G401.6 (cell line): ENCODE results near the gene BRD9.
"Not testable (repeated sequence)": the region's sequence is repeated elsewhere in the genome, so short reads cannot be mapped to it uniquely, and the experiment has no call there.

Experiments used
- FAIRE-seq: peaks from 2 replicates; lab custom pipeline; 2012; peaks lifted over from hg19 to GRCh38; lab: Jason Lieb, UNC

Gene BRD9

GRCh38 chr5:922436-923280 lies 30.1 kb upstream of the BRD9 start:
- FAIRE-seq = no peak

- no peak for FAIRE-seq
These were observed 29.1 kb upstream of the BRD9 start for GRCh38 chr5:921456-922435.

- FAIRE-seq = no peak
These were observed 27.7 kb upstream of the BRD9 start for GRCh38 chr5:920321-920720.

- no peak for FAIRE-seq
These were observed 26.9 kb upstream of the BRD9 start for GRCh38 chr5:919356-920000.

- not testable (repeated sequence) for FAIRE-seq
These were observed 26.1 kb upstream of the BRD9 start for GRCh38 chr5:918717-919116.

GRCh38 chr5:916441-917293 lies 24.1 kb upstream of the BRD9 start:
- no peak for FAIRE-seq

GRCh38 chr5:915946-916345 lies 23.3 kb upstream of the BRD9 start:
- no peak for FAIRE-seq

GRCh38 chr5:915346-915745 lies 22.7 kb upstream of the BRD9 start:
- not testable (repeated sequence) for FAIRE-seq

GRCh38 chr5:914612-915011 lies 22.0 kb upstream of the BRD9 start:
- no peak for FAIRE-seq

- no peak for FAIRE-seq
These were observed 21.6 kb upstream of the BRD9 start for GRCh38 chr5:914174-914573.

- FAIRE-seq = no peak
These were observed 19.9 kb upstream of the BRD9 start for GRCh38 chr5:912280-913091.

- no peak for FAIRE-seq
These were observed 19.0 kb upstream of the BRD9 start for GRCh38 chr5:911601-912000.

- FAIRE-seq = no peak
These were observed 18.2 kb upstream of the BRD9 start for GRCh38 chr5:910769-911160.

GRCh38 chr5:909994-910768 lies 17.6 kb upstream of the BRD9 start:
- FAIRE-seq = no peak

- no peak for FAIRE-seq
These were observed 16.5 kb upstream of the BRD9 start for GRCh38 chr5:909086-909485.

GRCh38 chr5:908172-908571 lies 15.6 kb upstream of the BRD9 start:
- no peak for FAIRE-seq

GRCh38 chr5:907366-907910 lies 14.8 kb upstream of the BRD9 start:
- no peak for FAIRE-seq

GRCh38 chr5:905139-905642 lies 12.6 kb upstream of the BRD9 start:
- FAIRE-seq = no peak

GRCh38 chr5:903756-904096 lies 11.1 kb upstream of the BRD9 start:
- no peak for FAIRE-seq
